HL-60 (cell line): Measurements from ENCODE around the gene GAB1.

Source experiments
- POLR2AphosphoS5 ChIP-seq: IDR thresholded peaks from 2 replicates; pipeline ENCODE4 v1.6.1; 2012; ENCODE audit warnings: low read depth
- SPI1 ChIP-seq: IDR thresholded peaks from 2 replicates; pipeline ENCODE4 v1.6.1; 2012; ENCODE audit warnings: low read depth, mild to moderate bottlenecking, borderline replicate concordance
- TF ChIP-seq, protein P1 (sequence below): IDR thresholded peaks from one replicate; pipeline ENCODE4 v1.5.1; 2011; ENCODE audit warnings: low read length, control low read depth, inconsistent platforms; ENCODE audit not compliant: insufficient read depth
- TF ChIP-seq, protein P2 (sequence below): IDR thresholded peaks from 2 replicates; pipeline ENCODE4 v1.6.1; 2012; ENCODE audit warnings: low read depth; ENCODE audit not compliant: insufficient replicate concordance

DNA sequence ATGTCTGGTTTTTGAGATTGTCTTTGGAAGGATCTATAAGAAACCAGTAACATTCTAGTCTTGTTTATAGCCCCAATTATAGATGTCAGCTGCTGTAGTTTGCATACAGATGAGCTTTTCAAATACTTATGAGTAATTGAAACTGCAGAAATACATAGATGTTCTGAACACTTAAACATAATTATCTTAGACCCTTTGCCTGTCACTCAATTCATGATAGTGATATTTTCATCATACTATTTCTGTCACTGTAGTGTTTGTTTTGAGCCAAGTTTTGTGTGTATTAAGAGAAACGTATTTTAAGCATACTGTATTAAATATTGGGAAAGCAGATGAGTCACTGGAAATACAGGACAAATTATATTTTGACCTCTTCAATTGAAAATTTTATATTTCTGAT lies 107.1 kb downstream of the GAB1 start:
- TF ChIP-seq, protein P1, sequence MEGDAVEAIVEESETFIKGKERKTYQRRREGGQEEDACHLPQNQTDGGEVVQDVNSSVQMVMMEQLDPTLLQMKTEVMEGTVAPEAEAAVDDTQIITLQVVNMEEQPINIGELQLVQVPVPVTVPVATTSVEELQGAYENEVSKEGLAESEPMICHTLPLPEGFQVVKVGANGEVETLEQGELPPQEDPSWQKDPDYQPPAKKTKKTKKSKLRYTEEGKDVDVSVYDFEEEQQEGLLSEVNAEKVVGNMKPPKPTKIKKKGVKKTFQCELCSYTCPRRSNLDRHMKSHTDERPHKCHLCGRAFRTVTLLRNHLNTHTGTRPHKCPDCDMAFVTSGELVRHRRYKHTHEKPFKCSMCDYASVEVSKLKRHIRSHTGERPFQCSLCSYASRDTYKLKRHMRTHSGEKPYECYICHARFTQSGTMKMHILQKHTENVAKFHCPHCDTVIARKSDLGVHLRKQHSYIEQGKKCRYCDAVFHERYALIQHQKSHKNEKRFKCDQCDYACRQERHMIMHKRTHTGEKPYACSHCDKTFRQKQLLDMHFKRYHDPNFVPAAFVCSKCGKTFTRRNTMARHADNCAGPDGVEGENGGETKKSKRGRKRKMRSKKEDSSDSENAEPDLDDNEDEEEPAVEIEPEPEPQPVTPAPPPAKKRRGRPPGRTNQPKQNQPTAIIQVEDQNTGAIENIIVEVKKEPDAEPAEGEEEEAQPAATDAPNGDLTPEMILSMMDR = no peak
- TF ChIP-seq POLR2AphosphoS5 = no peak
- TF ChIP-seq, protein P2, sequence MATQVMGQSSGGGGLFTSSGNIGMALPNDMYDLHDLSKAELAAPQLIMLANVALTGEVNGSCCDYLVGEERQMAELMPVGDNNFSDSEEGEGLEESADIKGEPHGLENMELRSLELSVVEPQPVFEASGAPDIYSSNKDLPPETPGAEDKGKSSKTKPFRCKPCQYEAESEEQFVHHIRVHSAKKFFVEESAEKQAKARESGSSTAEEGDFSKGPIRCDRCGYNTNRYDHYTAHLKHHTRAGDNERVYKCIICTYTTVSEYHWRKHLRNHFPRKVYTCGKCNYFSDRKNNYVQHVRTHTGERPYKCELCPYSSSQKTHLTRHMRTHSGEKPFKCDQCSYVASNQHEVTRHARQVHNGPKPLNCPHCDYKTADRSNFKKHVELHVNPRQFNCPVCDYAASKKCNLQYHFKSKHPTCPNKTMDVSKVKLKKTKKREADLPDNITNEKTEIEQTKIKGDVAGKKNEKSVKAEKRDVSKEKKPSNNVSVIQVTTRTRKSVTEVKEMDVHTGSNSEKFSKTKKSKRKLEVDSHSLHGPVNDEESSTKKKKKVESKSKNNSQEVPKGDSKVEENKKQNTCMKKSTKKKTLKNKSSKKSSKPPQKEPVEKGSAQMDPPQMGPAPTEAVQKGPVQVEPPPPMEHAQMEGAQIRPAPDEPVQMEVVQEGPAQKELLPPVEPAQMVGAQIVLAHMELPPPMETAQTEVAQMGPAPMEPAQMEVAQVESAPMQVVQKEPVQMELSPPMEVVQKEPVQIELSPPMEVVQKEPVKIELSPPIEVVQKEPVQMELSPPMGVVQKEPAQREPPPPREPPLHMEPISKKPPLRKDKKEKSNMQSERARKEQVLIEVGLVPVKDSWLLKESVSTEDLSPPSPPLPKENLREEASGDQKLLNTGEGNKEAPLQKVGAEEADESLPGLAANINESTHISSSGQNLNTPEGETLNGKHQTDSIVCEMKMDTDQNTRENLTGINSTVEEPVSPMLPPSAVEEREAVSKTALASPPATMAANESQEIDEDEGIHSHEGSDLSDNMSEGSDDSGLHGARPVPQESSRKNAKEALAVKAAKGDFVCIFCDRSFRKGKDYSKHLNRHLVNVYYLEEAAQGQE = no peak
- no peak for TF ChIP-seq SPI1
